Activated CD4-positive, alpha-beta T cell treated with anti-CD3 and anti-CD28 coated beads for 1 hour (primary cell): Measurements from ENCODE around the gene MRPL51.

ENCODE experiments used
- DNase-seq: peaks from one replicate; pipeline ENCODE4 v3.0.0-alpha.2; 2020

Gene MRPL51

GRCh38 chr12:6492838-6493496, at the start of gene MRPL51:
Gene MRPL51 (minus strand): TSS chr12:6493262. CDS start chr12:6493136, 126 bp downstream.
- DNase-seq: peak; percentile 93

- no peak for DNase-seq
Observed at GRCh38 chr12:6542209-6543009, 49.3 kb upstream of the MRPL51 start.

GRCh38 chr12:6541371-6542165, 48.5 kb upstream of the MRPL51 start:
- DNase-seq: no peak

- no peak for DNase-seq
Observed at GRCh38 chr12:6540181-6540877, 47.3 kb upstream of the MRPL51 start.

- DNase-seq: no peak
Observed at GRCh38 chr12:6539707-6540134, 46.7 kb upstream of the MRPL51 start.

- DNase-seq: no peak
Observed at GRCh38 chr12:6539314-6539682, 46.2 kb upstream of the MRPL51 start.

- no peak for DNase-seq
Observed at GRCh38 chr12:6538420-6539313, 45.6 kb upstream of the MRPL51 start.

GRCh38 chr12:6537580-6538419, 44.7 kb upstream of the MRPL51 start:
- peak; percentile 74 for DNase-seq

- DNase-seq: no peak
Observed at GRCh38 chr12:6536894-6537579, 44.0 kb upstream of the MRPL51 start.

- DNase-seq: no peak
Observed at GRCh38 chr12:6535960-6536847, 43.1 kb upstream of the MRPL51 start.

GRCh38 chr12:6535697-6535946, 42.6 kb upstream of the MRPL51 start:
- DNase-seq: no peak

GRCh38 chr12:6534945-6535696, 42.1 kb upstream of the MRPL51 start:
- DNase-seq: peak; percentile 56

GRCh38 chr12:6534695-6534944, 41.6 kb upstream of the MRPL51 start:
- DNase-seq: no peak

- peak; percentile 75 for DNase-seq
Observed at GRCh38 chr12:6533923-6534694, 41.0 kb upstream of the MRPL51 start, which contains the start of gene GAPDH. Gene GAPDH (plus strand): TSS chr12:6534517. CDS start chr12:6534833, 316 bp downstream.

- DNase-seq: no peak
Observed at GRCh38 chr12:6533653-6533922, 40.5 kb upstream of the MRPL51 start.

GRCh38 chr12:6532927-6533652, 40.0 kb upstream of the MRPL51 start:
- DNase-seq: no peak

- peak; percentile 75 for DNase-seq
Observed at GRCh38 chr12:6532051-6532926, 39.2 kb upstream of the MRPL51 start.
